WTC11 (cell line): Measurements from ENCODE around the gene RFESD.

Source experiments
- EMX1 ChIP-seq: fragments of 250-450 bp; sonication (Bioruptor Pico); IDR thresholded peaks from 2 replicates; pipeline ENCODE4 v1.8.0; 2021; ENCODE audit warnings: mild to moderate bottlenecking
- GTF2I ChIP-seq: fragments of 250-450 bp; sonication (Bioruptor Pico); conservative IDR thresholded peaks from 2 replicates; pipeline ENCODE4 v1.4.0; 2021; ENCODE audit warnings: mild to moderate bottlenecking
- NR1H2 ChIP-seq: sonication (generic); formaldehyde crosslinking; IDR thresholded peaks from 2 replicates; pipeline ENCODE4 v1.9.0; 2021; ENCODE audit warnings: mild to moderate bottlenecking, moderate library complexity, missing genetic modification reagents
- NR2C2 ChIP-seq: sonication (generic); formaldehyde crosslinking; IDR thresholded peaks from 2 replicates; pipeline ENCODE4 v1.8.0; 2022; ENCODE audit warnings: mild to moderate bottlenecking, missing genetic modification reagents
- PRDM15 ChIP-seq: sonication (generic); formaldehyde crosslinking; IDR thresholded peaks from 2 replicates; pipeline ENCODE4 v1.8.0; 2022; ENCODE audit warnings: missing genetic modification reagents
- RELA ChIP-seq: sonication (generic); formaldehyde crosslinking; IDR thresholded peaks from 2 replicates; pipeline ENCODE4 v1.8.1; 2022; ENCODE audit warnings: missing genetic modification reagents, mild to moderate bottlenecking, borderline replicate concordance
- TCF7 ChIP-seq: sonication (generic); formaldehyde crosslinking; IDR thresholded peaks from 2 replicates; pipeline ENCODE4 v1.8.0; 2022; ENCODE audit warnings: mild to moderate bottlenecking, low read depth, missing genetic modification reagents, moderate library complexity
- TP53 ChIP-seq: sonication (generic); formaldehyde crosslinking; IDR thresholded peaks from 2 replicates; pipeline ENCODE4 v1.8.1; 2023; ENCODE audit warnings: mild to moderate bottlenecking, missing genetic modification reagents
- ZBTB21 ChIP-seq: sonication (generic); formaldehyde crosslinking; IDR thresholded peaks from 2 replicates; pipeline ENCODE4 v1.8.1; 2023; ENCODE audit warnings: mild to moderate bottlenecking, missing genetic modification reagents, borderline replicate concordance
- ZNF138 ChIP-seq: sonication (generic); formaldehyde crosslinking; conservative IDR thresholded peaks from 2 replicates; pipeline ENCODE4 v1.8.1; 2022; ENCODE audit warnings: mild to moderate bottlenecking, moderate library complexity, missing genetic modification reagents
- TF ChIP-seq, protein P1 (sequence below): fragments of 200-600 bp; IDR thresholded peaks from 2 replicates; pipeline ENCODE4 v1.8.0; 2022; ENCODE audit warnings: antibody characterized with exemption
- TF ChIP-seq, protein P2 (sequence below): sonication (generic); formaldehyde crosslinking; IDR thresholded peaks from 2 replicates; pipeline ENCODE4 v1.8.0; 2022; ENCODE audit warnings: mild to moderate bottlenecking, missing genetic modification reagents
- TF ChIP-seq, protein P3 (sequence below): sonication (generic); formaldehyde crosslinking; IDR thresholded peaks from 2 replicates; pipeline ENCODE4 v1.8.0; 2022; ENCODE audit warnings: mild to moderate bottlenecking, missing genetic modification reagents

DNA sequence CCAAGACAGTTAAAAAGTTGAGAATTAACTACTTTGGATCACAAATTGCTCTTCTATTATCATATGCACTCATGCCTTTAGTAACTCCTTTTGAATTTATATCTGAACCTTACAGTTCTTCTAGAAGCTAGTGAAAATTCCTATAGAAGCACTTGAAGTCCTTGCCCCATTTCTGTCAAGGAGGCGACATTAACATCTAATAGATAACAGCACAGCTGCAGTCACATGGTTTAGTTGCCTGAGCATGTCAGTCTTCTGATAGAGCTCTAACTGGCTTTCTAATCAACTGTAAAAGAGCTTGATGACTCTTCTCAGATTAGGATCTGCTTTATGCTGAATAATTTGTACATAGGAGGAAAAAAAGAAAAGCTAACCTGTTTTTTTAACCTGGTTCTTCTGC lies 9.0 kb downstream of the RFESD start:
- TF ChIP-seq, protein P1, sequence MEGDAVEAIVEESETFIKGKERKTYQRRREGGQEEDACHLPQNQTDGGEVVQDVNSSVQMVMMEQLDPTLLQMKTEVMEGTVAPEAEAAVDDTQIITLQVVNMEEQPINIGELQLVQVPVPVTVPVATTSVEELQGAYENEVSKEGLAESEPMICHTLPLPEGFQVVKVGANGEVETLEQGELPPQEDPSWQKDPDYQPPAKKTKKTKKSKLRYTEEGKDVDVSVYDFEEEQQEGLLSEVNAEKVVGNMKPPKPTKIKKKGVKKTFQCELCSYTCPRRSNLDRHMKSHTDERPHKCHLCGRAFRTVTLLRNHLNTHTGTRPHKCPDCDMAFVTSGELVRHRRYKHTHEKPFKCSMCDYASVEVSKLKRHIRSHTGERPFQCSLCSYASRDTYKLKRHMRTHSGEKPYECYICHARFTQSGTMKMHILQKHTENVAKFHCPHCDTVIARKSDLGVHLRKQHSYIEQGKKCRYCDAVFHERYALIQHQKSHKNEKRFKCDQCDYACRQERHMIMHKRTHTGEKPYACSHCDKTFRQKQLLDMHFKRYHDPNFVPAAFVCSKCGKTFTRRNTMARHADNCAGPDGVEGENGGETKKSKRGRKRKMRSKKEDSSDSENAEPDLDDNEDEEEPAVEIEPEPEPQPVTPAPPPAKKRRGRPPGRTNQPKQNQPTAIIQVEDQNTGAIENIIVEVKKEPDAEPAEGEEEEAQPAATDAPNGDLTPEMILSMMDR: no peak
- TF ChIP-seq TP53 (CRISPR knock-in tag) (no peak), NR2C2 (no peak), ZBTB21 (CRISPR knock-in tag) (no peak), ZNF138 (CRISPR knock-in tag) (no peak), NR1H2 (CRISPR knock-in tag) (no peak), GTF2I (CRISPR knock-in tag) (no peak), EMX1 (CRISPR knock-in tag) (no peak), TCF7 (CRISPR knock-in tag) (no peak), RELA (no peak), PRDM15 (CRISPR knock-in tag) (no peak)
- TF ChIP-seq, protein P2, sequence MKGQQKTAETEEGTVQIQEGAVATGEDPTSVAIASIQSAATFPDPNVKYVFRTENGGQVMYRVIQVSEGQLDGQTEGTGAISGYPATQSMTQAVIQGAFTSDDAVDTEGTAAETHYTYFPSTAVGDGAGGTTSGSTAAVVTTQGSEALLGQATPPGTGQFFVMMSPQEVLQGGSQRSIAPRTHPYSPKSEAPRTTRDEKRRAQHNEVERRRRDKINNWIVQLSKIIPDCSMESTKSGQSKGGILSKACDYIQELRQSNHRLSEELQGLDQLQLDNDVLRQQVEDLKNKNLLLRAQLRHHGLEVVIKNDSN (CRISPR knock-in tag): no peak
- TF ChIP-seq, protein P3, sequence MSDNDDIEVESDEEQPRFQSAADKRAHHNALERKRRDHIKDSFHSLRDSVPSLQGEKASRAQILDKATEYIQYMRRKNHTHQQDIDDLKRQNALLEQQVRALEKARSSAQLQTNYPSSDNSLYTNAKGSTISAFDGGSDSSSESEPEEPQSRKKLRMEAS (CRISPR knock-in tag): no peak
